HG02588 (cell line): ENCODE measurements around the gene OLFM4.

ENCODE experiments used
- ATAC-seq: cut with Tn5 transposase; IDR thresholded peaks from one replicate; pipeline ENCODE4 v1.9.1; 2021; ENCODE audit warnings: mild to moderate bottlenecking, moderate library complexity; ENCODE audit not compliant: unreplicated experiment

Gene OLFM4, protein sequence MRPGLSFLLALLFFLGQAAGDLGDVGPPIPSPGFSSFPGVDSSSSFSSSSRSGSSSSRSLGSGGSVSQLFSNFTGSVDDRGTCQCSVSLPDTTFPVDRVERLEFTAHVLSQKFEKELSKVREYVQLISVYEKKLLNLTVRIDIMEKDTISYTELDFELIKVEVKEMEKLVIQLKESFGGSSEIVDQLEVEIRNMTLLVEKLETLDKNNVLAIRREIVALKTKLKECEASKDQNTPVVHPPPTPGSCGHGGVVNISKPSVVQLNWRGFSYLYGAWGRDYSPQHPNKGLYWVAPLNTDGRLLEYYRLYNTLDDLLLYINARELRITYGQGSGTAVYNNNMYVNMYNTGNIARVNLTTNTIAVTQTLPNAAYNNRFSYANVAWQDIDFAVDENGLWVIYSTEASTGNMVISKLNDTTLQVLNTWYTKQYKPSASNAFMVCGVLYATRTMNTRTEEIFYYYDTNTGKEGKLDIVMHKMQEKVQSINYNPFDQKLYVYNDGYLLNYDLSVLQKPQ

DNA sequence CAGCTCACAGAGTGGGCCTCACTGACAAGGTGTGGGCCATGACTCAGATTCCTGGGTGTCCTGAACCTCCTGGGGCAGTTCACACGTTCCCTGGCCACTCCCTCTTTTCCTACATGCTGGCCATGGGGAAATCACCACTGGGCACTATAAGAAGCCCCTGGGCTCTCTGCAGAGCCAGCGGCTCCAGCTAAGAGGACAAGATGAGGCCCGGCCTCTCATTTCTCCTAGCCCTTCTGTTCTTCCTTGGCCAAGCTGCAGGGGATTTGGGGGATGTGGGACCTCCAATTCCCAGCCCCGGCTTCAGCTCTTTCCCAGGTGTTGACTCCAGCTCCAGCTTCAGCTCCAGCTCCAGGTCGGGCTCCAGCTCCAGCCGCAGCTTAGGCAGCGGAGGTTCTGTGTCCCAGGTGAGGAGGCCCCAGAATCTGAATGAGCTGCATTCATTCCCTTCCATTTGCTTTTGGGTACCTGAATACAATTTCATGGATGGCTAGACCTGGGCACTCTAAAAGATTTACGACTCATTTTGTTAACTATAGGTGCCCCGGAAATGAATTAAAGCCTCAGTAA is at the start of gene OLFM4:
Gene OLFM4, plus strand, starts transcription at position 177 of the 567 bp plus-strand sequence. Its CDS starts 24 bp downstream, at position 201.
- no peak for ATAC-seq

GRCh38 chr13:52978989-52979388 is 49.6 kb upstream of the OLFM4 start:
- no peak for ATAC-seq

GRCh38 chr13:52980695-52981094 is 47.9 kb upstream of the OLFM4 start:
- no peak for ATAC-seq

- no peak for ATAC-seq
These were observed 44.8 kb upstream of the OLFM4 start for GRCh38 chr13:52983836-52984235.

GRCh38 chr13:52984881-52985363 is 43.7 kb upstream of the OLFM4 start:
- ATAC-seq, result no peak

- no peak for ATAC-seq
These were observed 37.1 kb upstream of the OLFM4 start for GRCh38 chr13:52991344-52992020.

- no peak for ATAC-seq
These were observed 36.5 kb upstream of the OLFM4 start for GRCh38 chr13:52992110-52992509.

DNA sequence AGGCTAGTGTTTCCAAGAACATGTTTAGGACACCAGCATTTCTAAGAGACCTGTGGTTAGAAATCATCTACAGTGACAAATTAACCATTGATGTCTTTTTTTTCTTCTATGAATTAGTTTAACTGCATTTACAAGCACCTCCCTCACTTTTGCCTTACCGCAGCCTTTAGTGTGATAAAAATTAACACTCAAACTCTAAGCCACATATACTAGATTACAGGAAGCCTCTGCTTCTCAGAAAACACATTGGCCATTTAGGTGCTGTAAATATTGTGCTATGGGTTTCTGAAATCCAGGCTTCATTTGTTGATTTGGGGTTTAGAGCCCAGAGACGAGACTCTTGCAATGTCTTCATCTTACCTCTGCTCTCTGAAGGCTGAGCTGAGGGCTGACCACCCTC is 34.6 kb upstream of the OLFM4 start:
- no peak for ATAC-seq

DNA sequence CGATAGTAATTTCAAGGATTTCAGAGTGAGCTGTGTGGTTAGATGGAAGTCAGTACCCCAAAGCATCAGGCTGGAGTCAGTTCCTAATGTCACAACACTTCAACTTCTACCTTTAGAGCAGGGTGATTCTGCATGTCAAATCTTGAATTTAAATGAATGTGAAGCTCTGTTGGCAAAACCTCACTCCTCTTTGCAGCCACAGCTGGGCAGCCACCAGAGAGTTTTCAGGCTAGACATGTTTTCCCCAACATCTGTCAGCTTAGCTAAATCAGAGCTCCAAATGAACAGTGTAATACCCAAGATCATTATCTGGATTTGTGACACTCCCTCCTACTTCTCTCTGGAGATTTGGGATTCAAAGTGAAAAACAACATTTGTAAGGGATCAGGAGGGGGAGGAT is 33.7 kb upstream of the OLFM4 start:
- no peak for ATAC-seq

DNA sequence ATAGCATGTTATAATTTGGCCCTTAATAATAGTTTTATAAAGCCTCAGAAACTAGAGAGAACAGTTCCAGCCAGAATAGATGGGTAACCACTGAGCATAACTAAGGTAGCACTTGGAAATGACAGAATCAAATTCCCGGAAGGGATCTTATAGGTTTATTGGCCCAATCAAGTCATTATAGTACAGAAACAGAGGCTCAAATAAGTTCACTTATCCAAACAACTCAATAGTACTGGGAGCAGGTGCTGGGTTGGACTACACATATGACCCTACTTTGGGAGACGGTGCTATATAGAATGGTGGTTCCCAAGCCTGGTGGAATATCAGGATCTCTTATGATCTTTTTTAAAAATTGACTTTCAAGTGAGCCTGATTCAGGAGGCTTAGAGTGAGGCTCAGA is 32.7 kb upstream of the OLFM4 start:
- ATAC-seq, result no peak

- ATAC-seq, result no peak
These were observed 30.4 kb upstream of the OLFM4 start for GRCh38 chr13:52997951-52998876.

GRCh38 chr13:52999093-52999696 is 29.4 kb upstream of the OLFM4 start:
- ATAC-seq, result no peak

- no peak for ATAC-seq
These were observed 27.0 kb upstream of the OLFM4 start for GRCh38 chr13:53001444-53002225.

DNA sequence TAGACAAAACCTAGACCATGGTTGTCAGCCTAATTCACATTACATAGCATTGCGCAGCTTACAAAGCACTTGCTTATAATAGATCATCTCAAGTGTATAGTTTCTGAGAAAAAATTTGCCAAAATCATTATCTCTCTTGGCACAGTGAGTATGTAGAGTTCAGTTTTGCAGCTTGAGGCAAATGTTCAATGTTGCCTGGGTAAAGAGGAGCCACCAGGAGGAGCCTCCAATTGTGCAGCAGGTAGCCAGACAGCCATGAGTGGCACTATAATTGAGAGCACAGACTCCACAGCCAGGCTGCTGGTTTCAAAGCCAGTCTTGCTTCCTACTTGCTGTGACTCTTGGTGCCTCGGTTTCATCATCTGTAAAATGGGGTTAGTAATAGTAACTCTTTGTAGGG is 24.0 kb upstream of the OLFM4 start:
- ATAC-seq, result no peak

DNA sequence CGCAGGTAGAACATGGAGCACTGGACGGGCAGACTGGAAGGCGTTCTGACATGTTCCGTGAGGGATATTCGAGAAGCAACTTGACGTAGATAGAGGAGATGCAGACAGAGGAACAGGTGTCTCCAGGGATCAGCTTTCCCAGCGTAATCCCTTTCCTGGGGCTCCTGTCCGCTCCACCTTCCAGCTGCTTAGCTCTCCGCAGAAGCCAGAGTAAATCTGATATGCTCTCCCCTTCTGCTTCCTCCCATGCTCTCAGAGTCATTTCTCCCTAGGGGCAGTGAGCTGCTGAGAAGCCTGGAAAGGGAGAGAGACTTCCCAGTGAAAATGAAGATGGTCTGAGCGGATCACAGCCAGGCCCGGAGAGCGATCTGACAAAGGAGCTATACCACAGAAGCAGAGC is 23.0 kb upstream of the OLFM4 start:
- no peak for ATAC-seq

DNA sequence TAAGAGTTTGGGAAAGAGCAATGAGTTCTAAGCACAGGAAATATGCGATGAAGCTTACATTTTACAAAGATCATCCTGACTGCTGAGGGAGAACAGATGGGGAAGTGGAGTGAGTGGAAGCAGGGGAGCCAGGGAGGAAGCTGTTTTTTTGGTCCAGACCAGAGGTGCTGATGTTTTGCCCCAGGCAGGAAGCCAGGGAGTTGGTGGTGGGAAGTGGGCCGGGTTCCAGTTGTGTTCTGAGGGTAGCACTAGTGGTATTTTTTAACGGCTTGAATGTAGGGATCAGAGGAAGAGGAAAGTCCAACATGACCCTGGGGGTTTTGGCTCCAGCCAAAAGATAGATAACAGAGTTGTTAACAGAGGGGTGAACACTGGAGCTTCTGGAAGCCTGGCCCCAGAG is 20.7 kb upstream of the OLFM4 start:
- no peak for ATAC-seq

DNA sequence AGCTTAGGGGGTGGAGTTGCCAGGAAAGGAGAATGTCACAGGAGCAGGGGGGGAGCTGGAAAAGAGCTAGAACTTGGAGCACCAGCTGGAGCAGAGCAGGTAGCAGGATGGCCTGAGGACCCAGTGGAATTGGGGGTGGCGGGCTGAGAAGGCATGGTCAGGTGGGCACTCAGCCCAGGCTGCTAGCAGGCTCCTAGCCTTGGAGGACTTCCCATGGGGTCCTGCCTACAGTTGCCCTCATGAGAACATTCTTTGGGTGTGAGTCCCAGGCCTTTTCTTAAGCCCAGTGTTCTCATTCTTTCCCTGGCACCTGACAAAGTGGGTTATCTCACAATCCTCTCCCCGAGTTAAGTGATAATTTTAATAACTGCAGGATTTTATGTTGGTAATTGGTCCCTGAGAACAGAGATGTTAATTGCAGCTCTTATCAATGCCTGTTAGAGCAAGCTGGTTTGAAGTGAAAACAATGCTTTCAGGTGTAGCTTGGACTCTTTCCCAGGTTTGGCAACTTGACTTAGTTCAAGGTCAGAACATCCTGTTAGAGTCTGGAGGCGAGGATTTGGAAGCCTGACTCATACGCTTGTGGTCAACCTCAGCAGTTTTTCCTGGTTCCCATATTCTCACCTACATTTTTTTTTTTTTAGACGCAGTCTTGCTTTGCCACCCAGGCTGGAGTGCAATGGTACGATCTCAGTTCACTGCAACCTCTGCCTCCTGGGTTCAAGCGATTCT is 18.1 kb upstream of the OLFM4 start:
- ATAC-seq, result no peak

DNA sequence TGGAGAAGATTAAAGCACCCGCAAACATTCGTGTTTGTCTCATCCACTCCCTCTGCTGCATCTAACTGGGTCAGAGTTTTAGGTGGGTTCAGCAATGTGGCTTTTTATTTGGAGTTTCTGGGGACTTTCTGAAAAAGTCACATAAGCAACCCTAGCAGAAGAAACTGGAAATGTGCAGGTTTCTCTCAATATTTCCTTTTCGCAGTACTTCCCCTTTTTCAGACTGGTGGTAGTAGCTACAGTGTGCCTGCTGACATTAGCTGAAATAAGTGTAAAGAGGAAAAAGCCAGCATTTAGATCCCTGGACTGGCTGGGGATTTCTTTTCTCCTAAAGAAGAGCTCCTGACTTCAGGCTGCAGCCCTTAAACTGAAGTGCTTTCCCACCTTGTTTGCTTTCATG is 15.9 kb upstream of the OLFM4 start:
- ATAC-seq, result no peak

GRCh38 chr13:53013113-53013512 is 15.5 kb upstream of the OLFM4 start:
- ATAC-seq, result no peak
